Activated T-cell treated with anti-CD3 and anti-CD28 coated beads, Interleukin-2, amount 50 U/mL, for 72 hours (primary cell): ENCODE results near the gene NAE1. TPM values are rescaled to one million over a fixed set of nuclear protein-coding genes. Genes with fewer than 3 reads are reported as not detected.

ENCODE experiments used
- ATAC-seq, 2 donors: fragments of 150-1000 bp; cut with Tn5 transposase; replicated peaks in 1 of 2; 2 replicates each; pipeline ENCODE4 v1.10.0; 2021; ENCODE audit warnings: moderate library complexity in 2 of 2, mild to moderate bottlenecking in 1 of 2
- DNase-seq, 2 donors: peaks; one replicate each; pipeline ENCODE4 v3.0.0; 2021 to 2022; ENCODE audit warnings: mixed read lengths in 1 of 2
- H3K27ac Mint-ChIP-seq: one replicate; pipeline ENCODE4 v1.8.0; 2022; ENCODE audit warnings: mild to moderate bottlenecking, moderate library complexity, mixed read lengths
- H3K27me3 Mint-ChIP-seq: one replicate; pipeline ENCODE4 v1.8.0; 2022; ENCODE audit warnings: low read depth, mixed read lengths
- H3K36me3 Mint-ChIP-seq, 2 donors: one replicate each; pipeline ENCODE4 v1.8.0; 2022; ENCODE audit warnings: mixed read lengths in 2 of 2, mild to moderate bottlenecking in 1 of 2; ENCODE audit not compliant: insufficient read depth in 2 of 2
- H3K4me1 Mint-ChIP-seq: one replicate; pipeline ENCODE4 v1.8.0; 2022; ENCODE audit warnings: low read depth, mixed read lengths
- H3K4me3 Mint-ChIP-seq, 2 donors: one replicate each; pipeline ENCODE4 v1.8.0; 2022; ENCODE audit warnings: mild to moderate bottlenecking in 2 of 2, mixed read lengths in 2 of 2, moderate library complexity in 2 of 2
- H3K9me3 Mint-ChIP-seq, 2 donors: one replicate each; pipeline ENCODE4 v1.8.0; 2022; ENCODE audit warnings: mixed read lengths in 2 of 2
- total RNA-seq, 2 donors: library from RNA; stranded (reverse); gene quantifications; one replicate each; pipeline ENCODE4 v1.2.3, GENCODE V29; 2022

The NAE1 gene
- total RNA-seq, 2 donors from 2014 or later: 94.5 to 100 TPM

GRCh38 chr16:66754819-66755218 lies 76.0 kb downstream of the NAE1 start:
- ATAC-seq (no peak), DNase-seq (no peak)
- peaks cover 1% of the 10 kb centered on the region in 2 donors for H3K36me3 Mint-ChIP-seq
- no peaks in the 10 kb centered on the region for H3K9me3 Mint-ChIP-seq
- H3K4me1 Mint-ChIP-seq: peaks cover 20% of the 10 kb centered on the region
- no peak overlapping the region for H3K27ac Mint-ChIP-seq
- H3K4me3 Mint-ChIP-seq: no peak overlapping the region
- H3K27me3 Mint-ChIP-seq: peaks cover 10% of the 10 kb centered on the region

- H3K27me3 Mint-ChIP-seq: peaks cover 10% of the 10 kb centered on the region
- H3K9me3 Mint-ChIP-seq: no peaks in the 10 kb centered on the region
- H3K4me3 Mint-ChIP-seq: no peak overlapping the region
- no peak overlapping the region for H3K27ac Mint-ChIP-seq
- DNase-seq (no peak), ATAC-seq (no peak)
- peaks cover 26% of the 10 kb centered on the region for H3K4me1 Mint-ChIP-seq
- peaks cover 1 to 3% of the 10 kb centered on the region in 2 donors for H3K36me3 Mint-ChIP-seq
Measured at GRCh38 chr16:66754211-66754610, 76.6 kb downstream of the NAE1 start.

- no peaks in the 10 kb centered on the region for H3K9me3 Mint-ChIP-seq
- H3K4me1 Mint-ChIP-seq: peaks cover 38% of the 10 kb centered on the region
- H3K27me3 Mint-ChIP-seq: peaks cover 10% of the 10 kb centered on the region
- ATAC-seq (no peak), DNase-seq (no peak)
- no peak overlapping the region for H3K27ac Mint-ChIP-seq
- no peak overlapping the region for H3K4me3 Mint-ChIP-seq
- peaks cover 5 to 12% of the 10 kb centered on the region in 2 donors for H3K36me3 Mint-ChIP-seq
Measured at GRCh38 chr16:66752958-66753357, 77.8 kb downstream of the NAE1 start.

Other genes with a start within 250 kb of the NAE1 start
- 10 to 100 TPM; 82.4 to 90.6 TPM for gene CMTM3, start 226.3 kb downstream of the NAE1 start, total RNA-seq
- 1 to 10 TPM; 3.7 to 3.9 TPM for gene CMTM4, start 134.2 kb downstream of the NAE1 start, total RNA-seq
- gene DYNC1LI2, start 79.4 kb downstream of the NAE1 start, total RNA-seq: 10 to 100 TPM; 60.0 to 67.6 TPM
- gene TERB1, start 29.4 kb downstream of the NAE1 start, total RNA-seq: under 1 TPM in 1 of 2 donors, not detected in 1; 0.14 TPM
- not detected for gene CA7, start 13.4 kb upstream of the NAE1 start, total RNA-seq
- 10 to 100 TPM; 31.8 TPM for gene PDP2, start 49.5 kb upstream of the NAE1 start, total RNA-seq
- not detected for gene CDH16, start 87.9 kb upstream of the NAE1 start, total RNA-seq
- 1 to 10 TPM; 1.6 to 3.1 TPM for gene RRAD, start 94.6 kb upstream of the NAE1 start, total RNA-seq
- gene CIAO2B, start 103.4 kb upstream of the NAE1 start, total RNA-seq: 100 to 1,000 TPM; 145 to 167 TPM
- 10 to 100 TPM; 28.7 to 33.3 TPM for gene CES2, start 104.5 kb upstream of the NAE1 start, total RNA-seq
- gene CES3, start 130.3 kb upstream of the NAE1 start, total RNA-seq: 10 to 100 TPM in 1 of 2 donors, 1 to 10 TPM in 1; 6.9 to 11.5 TPM
- 10 to 100 TPM; 24.4 to 38.8 TPM for gene CES4A, start 157.6 kb upstream of the NAE1 start, total RNA-seq
- 100 to 1,000 TPM; 106 to 133 TPM for gene CBFB, start 198.2 kb upstream of the NAE1 start, total RNA-seq